T-helper 22 cell (primary cell): ENCODE results near the gene ETV4.

ENCODE experiments used
- DNase-seq: peaks from one replicate; pipeline ENCODE4 v3.0.0-alpha.2; 2020; ENCODE audit warnings: low read depth

The ETV4 gene

GRCh38 chr17:43546319-43547188, at the start of gene ETV4:
ETV4 (minus strand) TSS chr17:43546340; CDS start chr17:43545617, 723 bp downstream.
- DNase-seq, result peak; percentile 75

DNA sequence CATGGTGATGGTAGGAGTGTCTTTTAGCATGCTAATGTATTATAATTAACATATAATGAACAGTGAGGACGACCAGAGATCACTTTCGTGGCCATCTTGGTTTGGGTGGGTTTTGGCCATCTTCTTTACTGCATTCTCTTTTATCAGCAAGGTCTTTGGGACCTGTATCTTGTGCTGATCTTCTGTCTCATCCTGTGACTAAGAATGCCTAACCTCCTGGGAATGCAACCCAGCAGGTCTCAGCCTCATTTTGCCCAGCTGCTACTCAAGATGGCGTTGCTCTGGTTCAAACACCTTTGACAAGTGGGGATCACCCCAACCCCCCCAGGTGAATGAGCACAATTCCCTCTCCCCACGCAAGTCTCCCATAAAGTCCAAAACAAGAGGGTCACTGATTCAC, 49.3 kb upstream of the ETV4 start:
- no peak for DNase-seq

- DNase-seq, result no peak
Observed at GRCh38 chr17:43591779-43592562, 45.8 kb upstream of the ETV4 start.

DNA sequence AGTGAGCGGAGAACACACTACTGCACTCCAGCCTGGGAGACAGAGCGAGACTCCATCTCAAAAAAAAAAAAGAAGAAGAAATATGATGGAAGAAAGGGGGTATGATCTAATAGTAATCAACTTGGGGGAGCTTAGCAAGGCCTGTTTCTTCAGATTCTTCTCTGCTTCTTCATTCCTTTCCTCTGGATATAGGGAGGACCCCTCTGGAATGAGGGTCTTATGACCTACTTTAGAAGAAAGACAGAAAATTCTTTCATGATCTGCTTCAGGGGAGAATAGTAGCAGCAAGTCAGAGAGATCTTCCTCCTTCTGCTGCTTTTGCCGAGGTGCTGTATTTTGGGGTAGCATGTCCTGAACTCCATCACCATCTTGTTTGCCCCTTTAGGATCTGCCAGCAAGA, 44.9 kb upstream of the ETV4 start:
- DNase-seq, result no peak

DNA sequence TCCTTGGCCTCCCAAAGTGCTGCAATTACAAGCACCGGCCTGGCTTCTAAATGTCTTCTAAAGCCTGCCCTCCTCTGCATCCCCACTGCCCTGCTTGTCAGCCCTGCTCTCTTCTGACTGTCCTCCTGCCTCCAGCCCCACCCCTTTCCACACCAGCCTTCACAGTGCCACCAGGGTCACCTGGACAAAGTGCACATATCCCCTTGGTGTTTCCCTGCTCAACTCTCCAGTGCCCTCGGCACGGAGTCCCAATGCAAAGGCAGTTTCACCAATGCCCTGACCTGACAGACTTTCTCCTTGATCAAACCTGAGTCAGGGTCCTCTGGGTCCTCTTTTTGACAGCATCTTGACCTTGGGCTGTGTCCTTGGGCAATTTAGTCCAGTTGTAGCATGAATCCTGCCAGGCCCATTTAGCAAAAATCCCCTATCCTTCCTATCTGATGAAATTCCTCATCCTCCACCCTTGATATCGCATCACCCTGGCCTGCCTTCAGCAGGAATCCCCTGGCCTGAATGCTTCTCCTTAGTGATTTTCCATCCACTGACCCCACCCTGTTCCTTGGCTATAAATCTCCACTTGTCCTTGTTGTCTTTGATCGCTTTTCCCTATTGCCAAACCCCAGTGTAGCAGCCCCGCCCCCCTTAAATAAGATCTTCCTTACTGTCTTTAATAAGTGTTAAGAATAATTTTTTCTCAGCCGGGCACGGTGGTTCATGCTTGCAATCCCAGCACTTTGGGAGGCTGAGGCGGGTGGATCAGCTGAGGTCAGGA, 42.7 kb upstream of the ETV4 start:
- no peak for DNase-seq

GRCh38 chr17:43588121-43588520, 42.0 kb upstream of the ETV4 start:
- no peak for DNase-seq

GRCh38 chr17:43587647-43588046, 41.5 kb upstream of the ETV4 start:
- DNase-seq, result no peak

DNA sequence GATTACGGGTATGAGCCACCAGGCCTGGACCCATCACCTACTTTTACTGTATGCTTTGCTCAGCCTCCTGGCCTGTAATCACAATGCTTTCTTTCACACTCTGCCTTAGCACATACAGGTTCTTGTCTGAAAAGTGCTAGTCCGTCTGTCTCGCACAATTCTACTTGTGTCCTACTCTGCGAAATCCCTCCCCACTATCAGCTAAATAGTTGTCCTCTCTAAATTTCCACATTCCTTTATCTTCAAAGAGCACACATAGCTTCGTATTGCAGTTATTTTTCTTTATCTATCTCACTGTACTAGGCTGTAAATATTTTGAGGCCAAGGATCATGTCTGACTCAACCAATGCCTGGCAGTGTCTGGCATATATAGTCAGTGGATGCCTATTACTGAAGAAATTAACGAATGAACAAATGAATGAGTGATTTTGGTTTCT, 38.5 kb upstream of the ETV4 start:
- DNase-seq, result no peak

DNA sequence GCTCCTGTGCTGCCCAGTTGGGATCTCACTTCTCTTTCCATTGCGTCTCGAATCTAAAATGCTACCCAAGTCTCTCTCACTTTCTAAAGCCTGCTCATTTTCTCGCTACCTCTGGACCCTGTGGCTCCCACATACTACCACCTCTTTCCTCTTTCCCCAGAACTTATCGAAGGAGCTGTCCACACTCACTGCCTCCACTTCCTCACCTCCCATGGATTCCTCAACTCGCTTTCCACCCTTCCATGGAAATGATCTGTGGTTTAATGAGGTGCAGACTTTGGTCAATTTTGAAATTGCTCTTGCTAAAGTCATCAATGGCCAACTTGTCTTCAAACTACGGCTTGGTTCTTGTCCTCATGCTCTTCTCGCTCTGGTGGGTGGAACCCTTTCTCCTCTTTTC, 37.2 kb upstream of the ETV4 start:
- DNase-seq, result no peak

- no peak for DNase-seq
Observed at GRCh38 chr17:43581613-43582012, 35.5 kb upstream of the ETV4 start.

DNA sequence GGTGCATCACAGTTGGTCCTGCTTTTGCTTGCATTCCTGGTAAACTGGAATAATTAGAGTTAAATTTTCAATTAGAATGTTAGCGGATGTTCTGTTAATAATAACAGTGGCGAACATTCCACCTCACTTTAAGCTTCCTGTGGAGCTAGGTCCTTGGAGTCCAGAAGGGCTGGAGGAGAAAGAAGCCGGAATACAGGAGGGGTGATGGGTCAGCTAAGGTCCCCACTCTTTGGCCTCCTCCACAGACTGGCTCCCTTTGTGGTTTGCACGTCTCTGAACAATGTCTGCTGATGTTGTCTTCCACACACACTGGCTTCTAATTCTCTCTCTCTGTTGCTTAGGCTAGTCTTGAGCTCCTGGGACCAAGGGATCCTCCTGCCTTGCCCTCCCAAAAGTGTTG, 35.0 kb upstream of the ETV4 start:
- DNase-seq, result no peak

DNA sequence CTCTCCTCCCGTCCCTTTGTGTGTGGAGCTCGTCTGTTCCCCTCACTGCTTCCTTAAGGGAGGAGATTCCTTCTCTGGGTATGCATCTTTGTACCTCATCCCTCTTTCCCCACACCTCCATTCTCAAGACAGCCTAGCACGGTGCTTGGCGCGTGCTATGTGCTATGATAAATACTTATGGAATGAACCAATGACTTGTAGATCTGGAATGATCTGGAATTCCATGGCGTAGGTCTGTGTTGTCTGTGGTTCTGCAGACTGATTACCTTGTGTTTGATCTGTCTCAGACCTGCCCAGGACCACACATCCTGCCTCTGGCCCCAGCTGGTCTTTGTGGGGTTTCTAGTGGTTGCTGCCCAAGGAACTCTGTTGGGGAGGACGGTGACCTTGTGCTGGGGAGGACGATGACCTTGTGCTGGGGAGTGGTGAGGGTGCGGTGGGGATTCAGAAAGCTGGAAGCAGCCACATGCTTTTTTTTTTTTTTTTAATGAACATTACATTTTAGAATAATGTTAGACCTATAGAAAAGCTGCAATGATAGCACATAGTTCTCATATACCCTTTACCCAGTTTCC, 33.5 kb upstream of the ETV4 start:
- no peak for DNase-seq

GRCh38 chr17:43578699-43579565, 32.8 kb upstream of the ETV4 start:
- no peak for DNase-seq

DNA sequence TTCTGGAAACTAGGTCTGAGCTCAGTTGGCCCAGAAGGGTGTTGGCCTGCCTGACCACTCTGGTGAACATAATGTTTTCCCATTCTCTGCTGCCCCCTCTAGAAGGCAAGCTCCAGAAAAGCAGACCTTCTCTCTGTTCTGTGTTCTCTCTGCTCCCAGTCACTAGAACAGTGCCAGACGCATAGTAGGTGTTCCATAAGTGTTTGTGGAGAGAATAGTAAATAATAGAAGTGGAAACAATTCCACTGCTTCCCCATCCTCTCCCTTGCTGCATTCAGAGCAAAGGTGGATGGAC, 32.2 kb upstream of the ETV4 start:
- DNase-seq, result no peak

DNA sequence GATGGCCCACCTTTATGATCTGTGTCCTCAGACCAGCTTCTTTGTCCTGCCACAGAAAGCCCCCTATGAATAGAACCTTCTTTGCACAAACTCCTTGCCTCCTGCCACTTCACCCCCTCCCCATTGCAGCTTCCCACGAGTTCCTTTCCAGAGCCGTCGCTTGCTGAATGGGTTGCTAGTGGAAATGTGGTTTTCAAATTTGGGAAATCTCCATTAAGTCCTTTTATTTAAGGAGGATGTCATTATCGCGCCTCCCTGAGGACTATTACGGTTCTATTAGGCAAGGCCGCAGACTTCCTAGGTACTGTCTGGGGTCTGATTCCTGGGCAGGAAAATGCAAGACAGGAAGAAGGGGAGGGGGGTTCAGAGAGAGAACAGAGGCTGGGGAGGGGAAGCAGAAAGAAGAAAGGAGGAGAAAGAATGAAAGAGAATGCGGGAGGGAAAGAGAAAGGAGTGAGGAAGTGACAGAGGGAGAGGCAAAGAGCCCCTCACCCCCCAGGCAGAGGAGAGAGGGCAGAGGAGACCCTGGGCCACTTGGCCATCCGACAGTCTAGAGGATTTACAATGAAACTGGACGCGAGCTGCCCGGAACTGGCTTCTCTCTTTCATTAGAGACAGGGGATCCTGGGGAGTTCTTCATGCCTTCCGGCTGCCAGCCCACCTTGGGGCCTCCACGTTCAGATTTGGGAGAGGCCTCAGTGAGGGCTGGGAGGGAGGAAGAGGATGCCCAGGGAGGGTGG, 31.7 kb upstream of the ETV4 start:
- no peak for DNase-seq

DNA sequence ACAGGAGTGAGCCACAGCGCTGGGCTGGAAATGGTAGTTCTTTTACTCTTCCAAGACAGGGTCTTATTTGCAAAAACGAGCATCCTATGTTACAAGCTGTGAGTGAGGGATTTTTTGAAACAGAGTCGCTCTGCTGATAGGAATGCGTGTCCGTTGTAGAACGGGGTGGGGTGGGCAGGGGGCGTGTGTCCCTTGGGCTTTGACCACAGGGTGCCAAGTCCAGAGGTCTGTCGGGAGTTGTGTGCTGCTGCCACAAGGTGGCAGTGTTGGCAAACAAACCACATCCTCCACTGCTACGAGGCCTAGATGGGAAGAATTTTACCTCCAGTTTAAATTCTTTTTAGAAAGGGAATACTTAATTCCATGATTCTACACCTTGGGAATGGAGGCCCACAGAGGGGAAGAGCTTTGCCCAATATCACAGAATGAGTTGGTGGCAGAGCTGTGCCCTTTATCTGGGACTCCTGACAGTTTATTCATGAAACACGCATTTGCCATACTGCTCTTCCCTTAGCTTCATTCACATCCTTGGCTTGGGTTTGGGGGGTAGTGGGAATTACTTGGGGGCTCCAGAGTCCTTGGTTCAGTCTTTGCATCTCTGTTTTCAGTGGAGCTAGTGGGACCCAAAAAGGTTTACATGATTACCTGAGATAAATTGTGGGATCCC, 30.6 kb upstream of the ETV4 start:
- DNase-seq, result peak; percentile 20

DNA sequence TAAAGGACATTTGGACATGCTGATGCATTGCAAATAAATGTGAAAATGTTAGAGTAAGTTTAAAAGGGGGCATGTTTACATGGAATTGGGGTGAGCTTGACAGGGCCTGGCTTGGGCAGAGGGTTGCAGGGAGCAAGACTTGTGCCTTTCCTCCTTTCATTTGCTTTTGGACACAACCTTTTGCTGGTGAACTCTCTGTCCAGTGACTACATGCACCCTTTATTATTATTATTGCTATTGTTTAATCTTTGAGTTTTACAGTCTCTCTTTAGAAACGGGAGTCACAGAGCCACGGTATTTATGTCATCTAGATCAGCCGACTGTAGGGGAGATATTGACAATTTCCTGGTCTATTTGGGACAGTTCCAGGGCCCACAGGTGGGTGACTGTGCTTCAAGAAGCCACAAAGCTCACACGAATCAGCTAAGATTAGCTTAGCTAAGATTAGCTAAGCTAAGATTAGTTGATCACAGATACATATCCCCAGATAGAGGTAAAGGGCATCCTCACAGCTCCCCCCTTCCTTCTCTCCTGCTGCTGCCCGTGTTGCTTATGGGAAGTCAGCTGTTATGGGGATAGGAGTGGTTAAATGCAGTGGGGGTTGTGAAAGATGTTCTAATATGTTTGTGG, 28.9 kb upstream of the ETV4 start:
- no peak for DNase-seq

DNA sequence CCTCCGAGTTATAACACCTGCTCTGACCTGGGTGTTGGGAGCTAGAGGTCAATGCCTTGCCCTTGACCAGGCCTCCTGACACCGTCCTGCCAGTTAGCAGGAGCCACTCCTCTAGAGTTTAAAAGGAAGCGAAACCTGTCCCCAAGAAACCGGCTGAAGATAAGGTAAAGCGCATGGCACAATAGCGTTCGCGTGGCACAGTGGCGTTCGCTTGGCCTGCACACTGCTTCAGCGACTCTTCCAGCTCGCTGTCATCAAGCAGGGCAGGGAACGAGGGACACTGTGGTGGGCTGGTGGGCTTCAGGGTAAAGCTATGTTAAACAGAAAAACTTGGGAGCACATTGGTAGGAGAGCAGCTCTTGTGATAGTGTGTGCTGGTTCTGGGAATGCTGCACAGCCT, 28.2 kb upstream of the ETV4 start:
- DNase-seq, result no peak

DNA sequence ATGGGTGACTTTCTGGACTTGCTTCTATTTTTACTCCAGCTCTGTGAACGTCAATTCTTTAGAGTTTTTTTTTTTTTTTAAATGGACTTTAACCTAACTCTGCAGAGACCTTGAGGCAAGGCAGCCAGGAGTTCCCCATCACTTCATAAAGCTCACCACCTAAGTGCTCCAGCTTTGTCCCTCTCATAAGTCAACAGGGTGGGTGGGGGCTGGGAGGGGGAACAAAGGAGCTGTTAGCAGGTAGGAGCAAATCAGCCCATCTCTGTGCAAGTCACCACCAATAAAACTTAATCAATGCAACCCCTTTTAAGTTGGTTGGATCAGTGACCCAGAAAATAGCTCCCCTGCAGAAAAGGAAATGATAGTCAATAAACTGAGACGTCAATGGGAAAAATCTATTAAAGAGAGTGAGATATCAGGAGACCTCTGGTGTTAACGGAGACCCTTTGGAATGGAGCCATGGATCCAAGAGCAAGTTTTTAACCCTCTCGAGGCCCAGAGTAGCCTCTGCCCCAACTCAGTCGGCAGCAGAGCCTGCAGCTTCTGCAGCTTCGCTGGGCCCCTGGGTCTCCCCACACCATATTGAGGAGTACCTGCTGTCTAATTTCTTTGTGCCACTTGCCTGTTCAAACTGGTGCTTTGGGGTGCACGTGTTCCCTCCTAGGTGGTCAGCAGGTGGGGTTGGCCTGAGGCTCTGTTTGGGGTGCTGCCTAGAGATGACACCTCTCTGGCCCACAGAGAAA, 27.6 kb upstream of the ETV4 start:
- DNase-seq, result no peak
